GM23248 (cell line): Measurements from ENCODE around the gene CFAP43. TPM values are rescaled to one million over a fixed set of nuclear protein-coding genes. Genes with fewer than 3 reads are reported as not detected.

Experiments used
- DNase-seq: peaks from one replicate; pipeline ENCODE4 v3.0.0-alpha.2; 2015
- H2AFZ ChIP-seq: fragments of 200-600 bp; sonication (generic); 2 replicates; pipeline ENCODE4 v1.6.1; 2016; ENCODE audit warnings: antibody characterized with exemption
- H3F3A ChIP-seq: fragments of 200-600 bp; sonication (generic); 2 replicates; pipeline ENCODE4 v1.6.1; 2016; ENCODE audit warnings: mild to moderate bottlenecking, antibody characterized with exemption, mixed run types; ENCODE audit not compliant: insufficient read depth
- H3K27ac ChIP-seq: fragments of 200-600 bp; sonication (generic); 2 replicates; pipeline ENCODE4 v1.5.1; 2016; ENCODE audit warnings: mild to moderate bottlenecking
- H3K27me3 ChIP-seq: fragments of 200-600 bp; sonication (generic); replicated peaks from 2 replicates; pipeline ENCODE4 v1.6.1; 2016; ENCODE audit warnings: mild to moderate bottlenecking; ENCODE audit not compliant: insufficient read depth
- H3K36me3 ChIP-seq: fragments of 200-600 bp; sonication (generic); 2 replicates; pipeline ENCODE4 v1.6.1; 2016; ENCODE audit warnings: low read depth, mild to moderate bottlenecking
- H3K4me1 ChIP-seq: fragments of 200-600 bp; sonication (generic); 2 replicates; pipeline ENCODE4 v1.6.1; 2016; ENCODE audit warnings: mild to moderate bottlenecking; ENCODE audit not compliant: insufficient read depth
- H3K4me2 ChIP-seq: fragments of 200-600 bp; sonication (generic); one replicate; pipeline ENCODE4 v1.6.1; 2016; ENCODE audit warnings: mild to moderate bottlenecking; ENCODE audit not compliant: unreplicated experiment
- H3K4me3 ChIP-seq: fragments of 200-600 bp; sonication (generic); 2 replicates; pipeline ENCODE4 v1.5.1; 2016; ENCODE audit warnings: mild to moderate bottlenecking
- H3K79me2 ChIP-seq: fragments of 200-600 bp; sonication (generic); 2 replicates; pipeline ENCODE4 v1.6.1; 2016; ENCODE audit warnings: mild to moderate bottlenecking; ENCODE audit not compliant: insufficient read depth
- H3K9ac ChIP-seq: fragments of 200-600 bp; sonication (generic); 2 replicates; pipeline ENCODE4 v1.6.1; 2016; ENCODE audit warnings: mild to moderate bottlenecking
- H3K9me2 ChIP-seq: fragments of 200-600 bp; sonication (generic); 2 replicates; pipeline ENCODE4 v1.6.1; 2016; ENCODE audit warnings: mixed run types, mild to moderate bottlenecking, moderate library complexity; ENCODE audit not compliant: insufficient read depth
- H3K9me3 ChIP-seq: fragments of 200-600 bp; sonication (generic); one replicate; pipeline ENCODE4 v1.6.1; 2017; ENCODE audit warnings: low read depth
- H4K20me1 ChIP-seq: fragments of 200-600 bp; sonication (generic); 2 replicates; pipeline ENCODE4 v1.6.0; 2016; ENCODE audit not compliant: insufficient read depth
- EZH2 ChIP-seq: fragments of 200-600 bp; sonication (generic); IDR thresholded peaks from 2 replicates; pipeline ENCODE4 v1.6.1; 2018; ENCODE audit warnings: antibody characterized with exemption, mild to moderate bottlenecking; ENCODE audit not compliant: insufficient read depth, poor library complexity, severe bottlenecking
- EZH2phosphoT487 ChIP-seq: fragments of 200-600 bp; sonication (generic); IDR thresholded peaks from 2 replicates; pipeline ENCODE4 v1.6.1; 2018; ENCODE audit warnings: antibody characterized with exemption, moderate library complexity, mild to moderate bottlenecking, low read depth; ENCODE audit not compliant: insufficient read depth
- WGBS, 2 experiments: methylation state at CpG; one replicate each; pipeline ENCODE4 v1.1.6; 2015 to 2017; ENCODE audit warnings: low lambda C conversion rate in 2 of 2, low coverage in 1 of 2; ENCODE audit errors: missing lambda C conversion rate in 2 of 2; 5-methylcytosine and 5-hydroxymethylcytosine counted together
- in situ Hi-C: fragments of 300-500 bp; cut with MboI; formaldehyde crosslinking; loops from 2 replicates; pipeline ENCODE4 v1.15.0; 2020
- polyA plus RNA-seq: library from polyadenylated mRNA; unstranded; fragments of >200 nt; fragmentation: Nextera tagmentation; extraction: Ambion mirVana; gene quantifications from 2 replicates; pipeline ENCODE4 v1.2.1, GENCODE V29; 2016
- total RNA-seq: library from RNA; depleted of rRNA; stranded (reverse); fragments of >200 nt; shearing (Covaris generic); gene quantifications from 2 replicates; pipeline ENCODE4 v1.2.3, GENCODE V29; 2014

CFAP43 gene
- total and polyA plus RNA-seq, 2 experiments from 2014 or later, result 0.14 TPM; not detected in 1

GRCh38 chr10:104255311-104255981 lies 23.3 kb upstream of the CFAP43 start:
- Histone ChIP-seq H3K27ac (peak overlapping the region; percentile 96), H3K9me2 (no peaks in the 10 kb centered on the region), H3K4me2 (peak overlapping the region; percentile 95), H4K20me1 (no peaks in the 10 kb centered on the region; the same call in 1 of the 2 replicates), H3F3A (peaks cover 60% of the 10 kb centered on the region), H3K79me2 (peaks cover 53% of the 10 kb centered on the region), H3K4me3 (peak overlapping the region; percentile 97), H3K4me1 (peaks cover 50% of the 10 kb centered on the region), H3K9me3 (no peaks in the 10 kb centered on the region), H3K36me3 (peaks cover 26% of the 10 kb centered on the region), H2AFZ (peak overlapping the region; percentile 94), H3K9ac (peak overlapping the region; percentile 97), H3K27me3 (no peaks in the 10 kb centered on the region)
- peak; percentile 90 for DNase-seq
- TF ChIP-seq EZH2 (no peak), EZH2phosphoT487 (no peak)
- 1 to 2% methylated on average over 12 of the region's 12 CpGs for WGBS, 2 experiments
- in situ Hi-C loops, result no loop called here

- Histone ChIP-seq H3K4me1 (peaks cover 42% of the 10 kb centered on the region), H2AFZ (peak within 1 kb of the TSS; percentile 94), H3K79me2 (peaks cover 53% of the 10 kb centered on the region), H4K20me1 (no peaks in the 10 kb centered on the region; the same call in 1 of the 2 replicates), H3K9me3 (no peaks in the 10 kb centered on the region), H3K9ac (peak within 1 kb of the TSS; percentile 97), H3K36me3 (peaks cover 23% of the 10 kb centered on the region), H3K9me2 (no peaks in the 10 kb centered on the region), H3F3A (peaks cover 52% of the 10 kb centered on the region), H3K27me3 (no peaks in the 10 kb centered on the region), H3K4me3 (peak within 1 kb of the TSS; percentile 97), H3K4me2 (peak within 1 kb of the TSS; percentile 95), H3K27ac (peak within 1 kb of the TSS; percentile 96)
- 2% methylated on average over 42 to 61 of the region's 69 CpGs for whole genome bisulfite sequencing, 2 experiments
- in situ Hi-C loops, result no loop called here
- DNase-seq, result peak; percentile 82
- TF ChIP-seq EZH2phosphoT487, result no peak
- no peak for TF ChIP-seq EZH2
Measured at GRCh38 chr10:104254493-104255310, 22.5 kb upstream of the CFAP43 start, which contains the start of gene GSTO1. TSS of gene GSTO1 (plus strand) at chr10:104254892. CDS start at chr10:104254929, 37 bp downstream.

- 72 to 76% methylated on average over 10 of the region's 10 CpGs for WGBS, 2 experiments
- Histone ChIP-seq H3K9me2 (no peaks in the 10 kb centered on the region), H3K79me2 (peaks cover 48% of the 10 kb centered on the region), H3K27ac (peak overlapping the region; percentile 96), H2AFZ (peak overlapping the region; percentile 94), H3K4me2 (peak overlapping the region; percentile 95), H3K9me3 (no peaks in the 10 kb centered on the region), H3K9ac (peak overlapping the region; percentile 97), H3F3A (peaks cover 43% of the 10 kb centered on the region), H3K27me3 (no peaks in the 10 kb centered on the region), H3K4me3 (peak overlapping the region; percentile 97), H3K4me1 (peaks cover 34% of the 10 kb centered on the region), H3K36me3 (peaks cover 16% of the 10 kb centered on the region), H4K20me1 (no peaks in the 10 kb centered on the region; the same call in 1 of the 2 replicates)
- peak; percentile 17 for DNase-seq
- in situ Hi-C loops, result no loop called here
- TF ChIP-seq EZH2phosphoT487 (no peak), EZH2 (no peak)
Measured at GRCh38 chr10:104253606-104254410, 21.6 kb upstream of the CFAP43 start.

- Histone ChIP-seq H3K27me3 (no peaks in the 10 kb centered on the region), H3K4me2 (no peak overlapping the region), H3K36me3 (peaks cover 9% of the 10 kb centered on the region), H2AFZ (no peak overlapping the region), H3K4me1 (peaks cover 27% of the 10 kb centered on the region), H4K20me1 (no peaks in the 10 kb centered on the region; the same call in 1 of the 2 replicates), H3K9ac (no peak overlapping the region), H3K79me2 (peaks cover 41% of the 10 kb centered on the region), H3F3A (peaks cover 36% of the 10 kb centered on the region), H3K4me3 (no peak overlapping the region), H3K9me3 (no peaks in the 10 kb centered on the region), H3K27ac (no peak overlapping the region), H3K9me2 (no peaks in the 10 kb centered on the region)
- WGBS, 2 experiments, result 94 to 100% methylated on average over 2 of the region's 2 CpGs
- no peak for DNase-seq
- TF ChIP-seq EZH2phosphoT487, result no peak
- TF ChIP-seq EZH2, result no peak
- in situ Hi-C loops, result no loop called here
Measured at GRCh38 chr10:104253106-104253505, 20.9 kb upstream of the CFAP43 start.
